ENCODE measurements around the gene RALGPS1. TPM values are rescaled to one million over a fixed set of nuclear protein-coding genes. Genes with fewer than 3 reads are reported as not detected.

The RALGPS1 gene
- total RNA-seq, 1 experiment from 2014 or later = 18.6 TPM

GRCh38 chr9:127102176-127102575 is 187.6 kb downstream of the RALGPS1 start:
- H3K9ac ChIP-seq (ENCODE audit: extremely low read depth, insufficient read length, low read length) = no peak overlapping the region
- peaks cover 14 to 19% of the 10 kb centered on the region in 2 experiments for H3K4me1 Mint-ChIP-seq

More at GRCh38 chr9:127102176-127102575, 187.6 kb downstream of the RALGPS1 start:
- no peak overlapping the region for H4K91ac ChIP-seq (ENCODE audit: insufficient read length, low read depth, low read length)
- no peaks in the 10 kb centered on the region for H3K79me1 ChIP-seq (ENCODE audit: insufficient read depth, low read depth, low read length, poor library complexity, severe bottlenecking)
- no peaks in the 10 kb centered on the region for H3K79me2 ChIP-seq (ENCODE audit: insufficient read depth, low read length)
- no peak overlapping the region for H2BK20ac ChIP-seq (ENCODE audit: low read depth, low read length, poor library complexity, severe bottlenecking)
- no peak overlapping the region for H3K4me3 Mint-ChIP-seq
- no peak overlapping the region for H2BK15ac ChIP-seq (ENCODE audit: low read depth, low read length)
- no peak overlapping the region for H2AK5ac ChIP-seq (ENCODE audit: insufficient read length, low read length)
- TF ChIP-seq CTCF (conservative IDR thresholded peaks at IDR 0.05) = no peak
- no peak overlapping the region for H2BK12ac ChIP-seq (ENCODE audit: insufficient read length, low read depth, low read length)
- no peak overlapping the region for H3K14ac ChIP-seq (ENCODE audit: insufficient read depth, low read length)
- no peak for DNase-seq
- H3K23me2 ChIP-seq (ENCODE audit: insufficient read length, low read depth, low read length, poor library complexity, severe bottlenecking) = no peaks in the 10 kb centered on the region
- no peaks in the 10 kb centered on the region for H3K27me3 ChIP-seq (ENCODE audit: insufficient read depth, low read length)
- no peaks in the 10 kb centered on the region for H3K27me3 Mint-ChIP-seq (ENCODE audit: low read depth)
- H3K27ac ChIP-seq (ENCODE audit: insufficient read length, low read depth, low read length) = no peak overlapping the region
- H2BK5ac ChIP-seq (ENCODE audit: insufficient read length, low read length) = no peak overlapping the region
- H3K36me3 Mint-ChIP-seq (ENCODE audit: insufficient read depth in 1 of 3, low read depth in 3 of 3) = no peaks in the 10 kb centered on the region; a peak in 1 of 7 replicates
- no peak overlapping the region for H3K23ac ChIP-seq (ENCODE audit: insufficient read length, low read depth, low read length)
- H3K56ac ChIP-seq (ENCODE audit: insufficient read length, low read depth, low read length) = no peak overlapping the region
- H3T11ph ChIP-seq (ENCODE audit: low read length) = no peak overlapping the region
- H4K8ac ChIP-seq (replicated peaks; ENCODE audit: insufficient read length, low read depth, low read length) = no peak overlapping the region
- H3K18ac ChIP-seq (ENCODE audit: insufficient read length, low read depth, low read length) = no peak overlapping the region
- H3K4me2 ChIP-seq (ENCODE audit: insufficient read depth, insufficient read length, low read length) = no peak overlapping the region
- H2BK120ac ChIP-seq (ENCODE audit: low read depth, low read length, poor library complexity, severe bottlenecking) = no peak overlapping the region
- no peaks in the 10 kb centered on the region; a peak in 1 of 5 replicates for H3K9me3 Mint-ChIP-seq
- H3K27ac Mint-ChIP-seq = no peak overlapping the region
- H3K4ac ChIP-seq (ENCODE audit: low read depth, low read length) = no peak overlapping the region
- H4K20me1 ChIP-seq (ENCODE audit: control insufficient read depth, insufficient read depth, insufficient read length) = no peaks in the 10 kb centered on the region
- no peak overlapping the region for H2AFZ ChIP-seq (ENCODE audit: low read length)
- H3K4me1 ChIP-seq (ENCODE audit: insufficient read depth, low read length) = no peaks in the 10 kb centered on the region
- H3K9me3 ChIP-seq (ENCODE audit: control insufficient read depth, low read depth, low read length) = no peaks in the 10 kb centered on the region
- H4K5ac ChIP-seq (ENCODE audit: insufficient read length, low read depth, low read length) = no peak overlapping the region

Measured in H9 (cell line).